K562 (cell line): Measurements from ENCODE around the gene WDR3.

Experiments used
- EP300 ChIP-seq: IDR thresholded peaks from 2 replicates; pipeline ENCODE4 v1.6.1; 2012; ENCODE audit warnings: low read length, improper control_type of control experiment
- GABPB1 ChIP-seq: sonication (generic); formaldehyde crosslinking; IDR thresholded peaks from 2 replicates; pipeline ENCODE4 v1.8.0; 2022; ENCODE audit warnings: mild to moderate bottlenecking, missing genetic modification reagents
- KDM1A ChIP-seq, 2 experiments: fragments of 450-650 bp; IDR thresholded peaks; 2 replicates each; pipeline ENCODE4 v1.6.1; 2016; ENCODE audit warnings: mild to moderate bottlenecking in 2 of 2
- PRMT5 ChIP-seq: sonication (generic); formaldehyde crosslinking; IDR thresholded peaks from 2 replicates; pipeline ENCODE4 v1.5.0; 2020; ENCODE audit warnings: missing genetic modification reagents
- TAF9B ChIP-seq: fragments of 450-650 bp; IDR thresholded peaks from 2 replicates; pipeline ENCODE4 v1.6.1; 2018; ENCODE audit warnings: mild to moderate bottlenecking; ENCODE audit not compliant: partially characterized antibody
- TF ChIP-seq, protein P1 (sequence below), 3 experiments: IDR thresholded peaks in 2 of 3; conservative IDR thresholded peaks in 1 of 3; 2 replicates each; pipeline ENCODE4 v1.5.1; 2011 to 2012; ENCODE audit warnings: low read length in 3 of 3, mild to moderate bottlenecking in 3 of 3, control low read depth in 2 of 3, improper control_type of control experiment in 1 of 3, inconsistent platforms in 1 of 3, low read depth in 1 of 3, mixed read lengths in 1 of 3, moderate library complexity in 1 of 3; ENCODE audit not compliant: insufficient read depth in 2 of 3
- TF ChIP-seq, protein P2 (sequence below): sonication (generic); formaldehyde crosslinking; IDR thresholded peaks from 2 replicates; pipeline ENCODE4 v1.9.0; 2022; ENCODE audit warnings: mild to moderate bottlenecking, missing genetic modification reagents
- TF ChIP-seq, protein P3 (sequence below): fragments of 250-450 bp; sonication (Bioruptor Pico); IDR thresholded peaks from 2 replicates; pipeline ENCODE4 v1.4.0; 2020
- TF ChIP-seq, protein P4 (sequence below): fragments of 150-350 bp; conservative IDR thresholded peaks from 2 replicates; pipeline ENCODE4 v1.6.1; 2014; ENCODE audit warnings: low read length
- TF ChIP-seq, protein P5 (sequence below), 2 experiments: fragments of 450-650 bp; formaldehyde crosslinking in 1 of 2; IDR thresholded peaks; 2 replicates each; pipeline versions ENCODE4 v1.4.0 to v1.6.1; 2014 to 2020; ENCODE audit warnings: mild to moderate bottlenecking in 2 of 2, borderline replicate concordance in 1 of 2, low read depth in 1 of 2
- TF ChIP-seq, protein P6 (sequence below): sonication (generic); formaldehyde crosslinking; IDR thresholded peaks from 2 replicates; pipeline ENCODE4 v1.5.0; 2020; ENCODE audit warnings: missing genetic modification reagents

DNA sequence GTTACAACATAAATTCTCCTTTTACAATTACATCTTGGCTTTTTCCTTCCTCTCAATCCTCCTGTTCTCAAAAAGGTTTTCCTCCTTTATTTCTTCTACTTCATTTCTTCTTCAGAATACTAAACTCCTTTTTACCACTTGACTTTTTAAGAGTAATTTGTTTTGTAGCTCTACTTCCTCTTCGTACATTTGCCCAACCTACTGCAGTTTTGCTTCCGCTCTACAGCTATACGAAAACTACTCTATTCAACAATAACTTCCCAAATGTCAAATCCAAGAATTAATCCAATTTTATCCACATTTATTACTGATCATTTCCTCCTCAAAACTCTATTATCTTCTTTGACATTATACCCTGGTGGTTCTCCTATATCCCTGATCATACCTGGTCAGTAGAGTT, 3.6 kb upstream of the WDR3 start:
- TF ChIP-seq, protein P1, sequence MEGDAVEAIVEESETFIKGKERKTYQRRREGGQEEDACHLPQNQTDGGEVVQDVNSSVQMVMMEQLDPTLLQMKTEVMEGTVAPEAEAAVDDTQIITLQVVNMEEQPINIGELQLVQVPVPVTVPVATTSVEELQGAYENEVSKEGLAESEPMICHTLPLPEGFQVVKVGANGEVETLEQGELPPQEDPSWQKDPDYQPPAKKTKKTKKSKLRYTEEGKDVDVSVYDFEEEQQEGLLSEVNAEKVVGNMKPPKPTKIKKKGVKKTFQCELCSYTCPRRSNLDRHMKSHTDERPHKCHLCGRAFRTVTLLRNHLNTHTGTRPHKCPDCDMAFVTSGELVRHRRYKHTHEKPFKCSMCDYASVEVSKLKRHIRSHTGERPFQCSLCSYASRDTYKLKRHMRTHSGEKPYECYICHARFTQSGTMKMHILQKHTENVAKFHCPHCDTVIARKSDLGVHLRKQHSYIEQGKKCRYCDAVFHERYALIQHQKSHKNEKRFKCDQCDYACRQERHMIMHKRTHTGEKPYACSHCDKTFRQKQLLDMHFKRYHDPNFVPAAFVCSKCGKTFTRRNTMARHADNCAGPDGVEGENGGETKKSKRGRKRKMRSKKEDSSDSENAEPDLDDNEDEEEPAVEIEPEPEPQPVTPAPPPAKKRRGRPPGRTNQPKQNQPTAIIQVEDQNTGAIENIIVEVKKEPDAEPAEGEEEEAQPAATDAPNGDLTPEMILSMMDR (IDR thresholded peaks at IDR 0.05 in 2 of 3, conservative IDR thresholded peaks at IDR 0.05 in 1 of 3; ENCODE audit: insufficient read depth in 2 of 3, low read depth in 1 of 3, low read length in 3 of 3), result no peak
- TF ChIP-seq GABPB1 (no peak), PRMT5 (no peak), TAF9B (no peak), EP300 (no peak), KDM1A (IDR thresholded peaks at IDR 0.05) (no peak)
- TF ChIP-seq, protein P2, sequence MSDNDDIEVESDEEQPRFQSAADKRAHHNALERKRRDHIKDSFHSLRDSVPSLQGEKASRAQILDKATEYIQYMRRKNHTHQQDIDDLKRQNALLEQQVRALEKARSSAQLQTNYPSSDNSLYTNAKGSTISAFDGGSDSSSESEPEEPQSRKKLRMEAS (CRISPR knock-in tag), result no peak
- TF ChIP-seq, protein P3, sequence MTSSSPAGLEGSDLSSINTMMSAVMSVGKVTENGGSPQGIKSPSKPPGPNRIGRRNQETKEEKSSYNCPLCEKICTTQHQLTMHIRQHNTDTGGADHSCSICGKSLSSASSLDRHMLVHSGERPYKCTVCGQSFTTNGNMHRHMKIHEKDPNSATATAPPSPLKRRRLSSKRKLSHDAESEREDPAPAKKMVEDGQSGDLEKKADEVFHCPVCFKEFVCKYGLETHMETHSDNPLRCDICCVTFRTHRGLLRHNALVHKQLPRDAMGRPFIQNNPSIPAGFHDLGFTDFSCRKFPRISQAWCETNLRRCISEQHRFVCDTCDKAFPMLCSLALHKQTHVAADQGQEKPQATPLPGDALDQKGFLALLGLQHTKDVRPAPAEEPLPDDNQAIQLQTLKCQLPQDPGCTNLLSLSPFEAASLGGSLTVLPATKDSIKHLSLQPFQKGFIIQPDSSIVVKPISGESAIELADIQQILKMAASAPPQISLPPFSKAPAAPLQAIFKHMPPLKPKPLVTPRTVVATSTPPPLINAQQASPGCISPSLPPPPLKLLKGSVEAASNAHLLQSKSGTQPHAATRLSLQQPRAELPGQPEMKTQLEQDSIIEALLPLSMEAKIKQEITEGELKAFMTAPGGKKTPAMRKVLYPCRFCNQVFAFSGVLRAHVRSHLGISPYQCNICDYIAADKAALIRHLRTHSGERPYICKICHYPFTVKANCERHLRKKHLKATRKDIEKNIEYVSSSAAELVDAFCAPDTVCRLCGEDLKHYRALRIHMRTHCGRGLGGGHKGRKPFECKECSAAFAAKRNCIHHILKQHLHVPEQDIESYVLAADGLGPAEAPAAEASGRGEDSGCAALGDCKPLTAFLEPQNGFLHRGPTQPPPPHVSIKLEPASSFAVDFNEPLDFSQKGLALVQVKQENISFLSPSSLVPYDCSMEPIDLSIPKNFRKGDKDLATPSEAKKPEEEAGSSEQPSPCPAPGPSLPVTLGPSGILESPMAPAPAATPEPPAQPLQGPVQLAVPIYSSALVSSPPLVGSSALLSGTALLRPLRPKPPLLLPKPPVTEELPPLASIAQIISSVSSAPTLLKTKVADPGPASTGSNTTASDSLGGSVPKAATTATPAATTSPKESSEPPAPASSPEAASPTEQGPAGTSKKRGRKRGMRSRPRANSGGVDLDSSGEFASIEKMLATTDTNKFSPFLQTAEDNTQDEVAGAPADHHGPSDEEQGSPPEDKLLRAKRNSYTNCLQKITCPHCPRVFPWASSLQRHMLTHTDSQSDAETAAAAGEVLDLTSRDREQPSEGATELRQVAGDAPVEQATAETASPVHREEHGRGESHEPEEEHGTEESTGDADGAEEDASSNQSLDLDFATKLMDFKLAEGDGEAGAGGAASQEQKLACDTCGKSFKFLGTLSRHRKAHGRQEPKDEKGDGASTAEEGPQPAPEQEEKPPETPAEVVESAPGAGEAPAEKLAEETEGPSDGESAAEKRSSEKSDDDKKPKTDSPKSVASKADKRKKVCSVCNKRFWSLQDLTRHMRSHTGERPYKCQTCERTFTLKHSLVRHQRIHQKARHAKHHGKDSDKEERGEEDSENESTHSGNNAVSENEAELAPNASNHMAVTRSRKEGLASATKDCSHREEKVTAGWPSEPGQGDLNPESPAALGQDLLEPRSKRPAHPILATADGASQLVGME (CRISPR knock-in tag), result no peak
- TF ChIP-seq, protein P4, sequence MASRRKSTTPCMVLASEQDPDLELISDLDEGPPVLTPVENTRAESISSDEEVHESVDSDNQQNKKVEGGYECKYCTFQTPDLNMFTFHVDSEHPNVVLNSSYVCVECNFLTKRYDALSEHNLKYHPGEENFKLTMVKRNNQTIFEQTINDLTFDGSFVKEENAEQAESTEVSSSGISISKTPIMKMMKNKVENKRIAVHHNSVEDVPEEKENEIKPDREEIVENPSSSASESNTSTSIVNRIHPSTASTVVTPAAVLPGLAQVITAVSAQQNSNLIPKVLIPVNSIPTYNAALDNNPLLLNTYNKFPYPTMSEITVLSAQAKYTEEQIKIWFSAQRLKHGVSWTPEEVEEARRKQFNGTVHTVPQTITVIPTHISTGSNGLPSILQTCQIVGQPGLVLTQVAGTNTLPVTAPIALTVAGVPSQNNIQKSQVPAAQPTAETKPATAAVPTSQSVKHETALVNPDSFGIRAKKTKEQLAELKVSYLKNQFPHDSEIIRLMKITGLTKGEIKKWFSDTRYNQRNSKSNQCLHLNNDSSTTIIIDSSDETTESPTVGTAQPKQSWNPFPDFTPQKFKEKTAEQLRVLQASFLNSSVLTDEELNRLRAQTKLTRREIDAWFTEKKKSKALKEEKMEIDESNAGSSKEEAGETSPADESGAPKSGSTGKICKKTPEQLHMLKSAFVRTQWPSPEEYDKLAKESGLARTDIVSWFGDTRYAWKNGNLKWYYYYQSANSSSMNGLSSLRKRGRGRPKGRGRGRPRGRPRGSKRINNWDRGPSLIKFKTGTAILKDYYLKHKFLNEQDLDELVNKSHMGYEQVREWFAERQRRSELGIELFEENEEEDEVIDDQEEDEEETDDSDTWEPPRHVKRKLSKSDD, result no peak
- TF ChIP-seq, protein P5, sequence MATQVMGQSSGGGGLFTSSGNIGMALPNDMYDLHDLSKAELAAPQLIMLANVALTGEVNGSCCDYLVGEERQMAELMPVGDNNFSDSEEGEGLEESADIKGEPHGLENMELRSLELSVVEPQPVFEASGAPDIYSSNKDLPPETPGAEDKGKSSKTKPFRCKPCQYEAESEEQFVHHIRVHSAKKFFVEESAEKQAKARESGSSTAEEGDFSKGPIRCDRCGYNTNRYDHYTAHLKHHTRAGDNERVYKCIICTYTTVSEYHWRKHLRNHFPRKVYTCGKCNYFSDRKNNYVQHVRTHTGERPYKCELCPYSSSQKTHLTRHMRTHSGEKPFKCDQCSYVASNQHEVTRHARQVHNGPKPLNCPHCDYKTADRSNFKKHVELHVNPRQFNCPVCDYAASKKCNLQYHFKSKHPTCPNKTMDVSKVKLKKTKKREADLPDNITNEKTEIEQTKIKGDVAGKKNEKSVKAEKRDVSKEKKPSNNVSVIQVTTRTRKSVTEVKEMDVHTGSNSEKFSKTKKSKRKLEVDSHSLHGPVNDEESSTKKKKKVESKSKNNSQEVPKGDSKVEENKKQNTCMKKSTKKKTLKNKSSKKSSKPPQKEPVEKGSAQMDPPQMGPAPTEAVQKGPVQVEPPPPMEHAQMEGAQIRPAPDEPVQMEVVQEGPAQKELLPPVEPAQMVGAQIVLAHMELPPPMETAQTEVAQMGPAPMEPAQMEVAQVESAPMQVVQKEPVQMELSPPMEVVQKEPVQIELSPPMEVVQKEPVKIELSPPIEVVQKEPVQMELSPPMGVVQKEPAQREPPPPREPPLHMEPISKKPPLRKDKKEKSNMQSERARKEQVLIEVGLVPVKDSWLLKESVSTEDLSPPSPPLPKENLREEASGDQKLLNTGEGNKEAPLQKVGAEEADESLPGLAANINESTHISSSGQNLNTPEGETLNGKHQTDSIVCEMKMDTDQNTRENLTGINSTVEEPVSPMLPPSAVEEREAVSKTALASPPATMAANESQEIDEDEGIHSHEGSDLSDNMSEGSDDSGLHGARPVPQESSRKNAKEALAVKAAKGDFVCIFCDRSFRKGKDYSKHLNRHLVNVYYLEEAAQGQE (IDR thresholded peaks at IDR 0.05; ENCODE audit: borderline replicate concordance), result no peak
- TF ChIP-seq, protein P5 (CRISPR knock-in tag; IDR thresholded peaks at IDR 0.05; ENCODE audit: low read depth), result no peak
- TF ChIP-seq, protein P6, sequence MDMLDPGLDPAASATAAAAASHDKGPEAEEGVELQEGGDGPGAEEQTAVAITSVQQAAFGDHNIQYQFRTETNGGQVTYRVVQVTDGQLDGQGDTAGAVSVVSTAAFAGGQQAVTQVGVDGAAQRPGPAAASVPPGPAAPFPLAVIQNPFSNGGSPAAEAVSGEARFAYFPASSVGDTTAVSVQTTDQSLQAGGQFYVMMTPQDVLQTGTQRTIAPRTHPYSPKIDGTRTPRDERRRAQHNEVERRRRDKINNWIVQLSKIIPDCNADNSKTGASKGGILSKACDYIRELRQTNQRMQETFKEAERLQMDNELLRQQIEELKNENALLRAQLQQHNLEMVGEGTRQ, result no peak
